K562 (cell line): ENCODE data around the gene KRTAP10-11. TPM values are rescaled to one million over a fixed set of nuclear protein-coding genes. Genes with fewer than 3 reads are reported as not detected.

Source experiments
- ATAC-seq: fragments of 200-7000 bp; cut with Tn5 transposase; 3 replicates; pipeline ENCODE4 v1.9.1; 2020; ENCODE audit warnings: moderate library complexity
- BruUV-seq: library from RNA; stranded (reverse); fragments of 400-500 nt; replicated peaks from 2 replicates; lab custom pipeline; 2021; lab: Mats Ljungman, UMichigan
- CTCF ChIA-PET: fragments of 300-600 bp; formaldehyde crosslinking; extraction: SDS; loops from one replicate; lab custom pipeline; 2021; ENCODE audit warnings: low intra/inter-chr PET ratio; lab: Yijun Ruan, JAX
- POLR2A ChIA-PET: fragments of 300-600, 350-650 bp; sonication (Branson Sonifier 250); formaldehyde crosslinking; extraction: SDS; loops from one replicate; lab custom pipeline; 2021; ENCODE audit warnings: antibody characterized with exemption, inconsistent platforms; lab: Yijun Ruan, JAX
- DNase-seq, 4 experiments: peaks; one replicate each; pipeline versions ENCODE4 v3.0.0 to v3.0.0-alpha.2; 2011 to 2018; ENCODE audit warnings: low spot score in 3 of 4, mixed read lengths in 3 of 4; ENCODE audit errors: extremely low read depth in 1 of 4
- FAIRE-seq: peaks from 2 replicates; lab custom pipeline; 2011; peaks lifted over from hg19 to GRCh38; lab: Jason Lieb, UNC
- H2AFZ ChIP-seq: 2 replicates; pipeline ENCODE4 v1.6.0; 2011; ENCODE audit warnings: low read depth, low read length, control low read depth, inconsistent platforms
- H3K27ac ChIP-seq: fragments of 200-600 bp; 3 replicates; pipeline ENCODE4 v1.8.0; 2011; ENCODE audit warnings: low read depth, mild to moderate bottlenecking, control low read depth, inconsistent platforms, low read length, moderate library complexity, mixed read lengths; ENCODE audit errors: extremely low read depth
- H3K27me3 ChIP-seq, 2 experiments: fragments of 300-600 bp in 1 of 2; 2 replicates in 1 of 2; 3 replicates in 1 of 2; pipeline versions ENCODE4 v1.6.0 to v1.8.0; 2011; ENCODE audit warnings: inconsistent platforms in 2 of 2, low read length in 2 of 2, mild to moderate bottlenecking in 1 of 2, mixed read lengths in 1 of 2, moderate library complexity in 1 of 2; ENCODE audit not compliant: control insufficient read depth in 2 of 2, insufficient read depth in 2 of 2
- H3K36me3 ChIP-seq: fragments of 300-600 bp; 3 replicates; pipeline ENCODE4 v1.8.0; 2011; ENCODE audit warnings: mild to moderate bottlenecking, low read length, inconsistent platforms; ENCODE audit not compliant: control insufficient read depth, insufficient read depth
- H3K4me1 ChIP-seq, 2 experiments: fragments of 200-600 bp in 1 of 2; replicated peaks in 1 of 2; 2 replicates in 1 of 2; 3 replicates in 1 of 2; pipeline versions ENCODE4 v1.5.1 to v1.8.0; 2011; ENCODE audit warnings: inconsistent platforms in 2 of 2, low read length in 2 of 2, mild to moderate bottlenecking in 1 of 2, mixed read lengths in 1 of 2, moderate library complexity in 1 of 2; ENCODE audit not compliant: control insufficient read depth in 2 of 2, insufficient read depth in 2 of 2
- H3K4me2 ChIP-seq: 2 replicates; pipeline ENCODE4 v1.6.1; 2011; ENCODE audit warnings: low read length, control low read depth, inconsistent platforms, mixed read lengths; ENCODE audit not compliant: insufficient read depth
- H3K4me3 ChIP-seq: fragments of 200-600 bp; sonication (generic), shearing (Covaris generic); 2 replicates; pipeline ENCODE4 v1.5.1; 2016; ENCODE audit warnings: control low read depth, inconsistent platforms
- H3K79me2 ChIP-seq: fragments of 200-600 bp; 3 replicates; pipeline ENCODE4 v1.8.0; 2011; ENCODE audit warnings: low read length, inconsistent platforms; ENCODE audit not compliant: control insufficient read depth, insufficient read depth
- H3K9ac ChIP-seq, 2 experiments: 2 replicates each; pipeline versions ENCODE4 v1.6.0 to v1.6.1; 2011; ENCODE audit warnings: low read depth in 2 of 2, low read length in 2 of 2, control low read depth in 1 of 2, inconsistent platforms in 1 of 2, mild to moderate bottlenecking in 1 of 2, mixed read lengths in 1 of 2; ENCODE audit not compliant: insufficient read depth in 1 of 2
- H3K9me1 ChIP-seq: one replicate; pipeline ENCODE4 v1.6.0; 2011; ENCODE audit warnings: inconsistent platforms, mild to moderate bottlenecking, low read length, moderate library complexity; ENCODE audit not compliant: control insufficient read depth, insufficient read depth
- H3K9me3 ChIP-seq: replicated peaks from 2 replicates; pipeline ENCODE4 v1.5.1; 2011; ENCODE audit warnings: low read depth, low read length, inconsistent platforms; ENCODE audit not compliant: control insufficient read depth, insufficient read depth
- H4K20me1 ChIP-seq: replicated peaks from 2 replicates; pipeline ENCODE4 v1.6.1; 2011; ENCODE audit warnings: low read length, inconsistent platforms, mixed read lengths; ENCODE audit not compliant: control insufficient read depth, insufficient read depth
- BMI1 ChIP-seq: fragments of 150-350 bp; IDR thresholded peaks from 2 replicates; pipeline ENCODE4 v1.6.1; 2014; ENCODE audit warnings: low read length
- CBX1 ChIP-seq: sonication (generic); IDR thresholded peaks from 2 replicates; pipeline ENCODE4 v1.6.1; 2016; ENCODE audit warnings: antibody characterized with exemption, low read depth, mild to moderate bottlenecking
- JUN ChIP-seq, 2 experiments: sonication (generic) in 1 of 2; formaldehyde crosslinking in 1 of 2; IDR thresholded peaks; 2 replicates each; pipeline versions ENCODE4 v1.6.1 to v1.8.0; 2012 to 2022; ENCODE audit warnings: borderline replicate concordance in 2 of 2, mild to moderate bottlenecking in 2 of 2, improper control_type of control experiment in 1 of 2, low read depth in 1 of 2, low read length in 1 of 2, missing genetic modification reagents in 1 of 2
- MXI1 ChIP-seq: IDR thresholded peaks from 2 replicates; pipeline ENCODE4 v1.6.1; 2011; ENCODE audit warnings: low read depth, mild to moderate bottlenecking, improper control_type of control experiment, low read length
- POLR2AphosphoS5 ChIP-seq: IDR thresholded peaks from 2 replicates; pipeline ENCODE4 v1.6.1; 2011; ENCODE audit warnings: mild to moderate bottlenecking, low read depth, low read length, moderate library complexity; ENCODE audit not compliant: control insufficient read depth, insufficient read depth
- TFAM ChIP-seq: fragments of 250-450 bp; sonication (Bioruptor Pico); conservative IDR thresholded peaks from 2 replicates; pipeline ENCODE4 v1.5.0; 2021; ENCODE audit warnings: mild to moderate bottlenecking, moderate library complexity
- YBX1 ChIP-seq: fragments of 450-650 bp; IDR thresholded peaks from 2 replicates; pipeline ENCODE4 v1.7.1; 2016; ENCODE audit warnings: mild to moderate bottlenecking
- ZNF551 ChIP-seq: fragments of 250-450 bp; sonication (Bioruptor Pico); IDR thresholded peaks from 2 replicates; pipeline ENCODE4 v1.5.0; 2021; ENCODE audit warnings: mild to moderate bottlenecking, moderate library complexity
- WGBS: fragments of 100-300 bp; shearing (Covaris generic); methylation state at CpG from one replicate; pipeline ENCODE4 v1.1.6; 2016; ENCODE audit warnings: low coverage, mixed read lengths; ENCODE audit not compliant: insufficient coverage; ENCODE audit errors: missing lambda C conversion rate; 5-methylcytosine and 5-hydroxymethylcytosine counted together
- in situ Hi-C: fragments of 300-500 bp; cut with MboI; formaldehyde crosslinking; loops from 4 replicates; pipeline ENCODE4 v1.15.0; 2018; ENCODE audit warnings: inconsistent platforms, mixed read lengths
- intact Hi-C: fragments of 100-400 bp; cut with micrococcal nuclease; formaldehyde crosslinking; loops from 2 replicates; pipeline ENCODE4 v1.14.2; 2022
- polyA plus RNA-seq, 8 experiments: library from polyadenylated mRNA; depleted of rRNA in 4 of 8; stranded (reverse) in 5 of 8; unstranded in 3 of 8; fragments of >200 nt; fragmentation: Nextera tagmentation in 2 of 8; fragmentation: Illumina TruSeq in 1 of 8; extraction: Ambion mirVana in 2 of 8; extraction: Trizol in 1 of 8; gene quantifications; 2 replicates each; pipeline versions ENCODE4 v1.2.1 to v1.2.3, GENCODE V29; 2011 to 2014; ENCODE audit warnings: inconsistent platforms in 1 of 8, missing spikeins in 1 of 8
- total RNA-seq, 7 experiments: library from RNA; depleted of rRNA in 6 of 7; stranded (reverse); fragments of >200 nt in 6 of 7; fragmentation: Illumina TruSeq in 2 of 7; extraction: Trizol in 2 of 7; gene quantifications; 2 replicates each; pipeline versions ENCODE4 v1.2.1 to v1.2.3, GENCODE V29; 2011 to 2021; ENCODE audit warnings: low replicate concordance in 1 of 7
- TF ChIP-seq, protein P1 (sequence below): fragments of 250-450 bp; sonication (Bioruptor Pico); IDR thresholded peaks from 2 replicates; pipeline ENCODE4 v1.8.0; 2022; ENCODE audit warnings: moderate library complexity, mild to moderate bottlenecking, inconsistent platforms
- TF ChIP-seq, protein P2 (sequence below): sonication (generic); formaldehyde crosslinking; IDR thresholded peaks from 2 replicates; pipeline ENCODE4 v1.8.1; 2023; ENCODE audit warnings: mild to moderate bottlenecking, missing genetic modification reagents

The KRTAP10-11 gene
- total and polyA plus RNA-seq, 9 of the 15 experiments (the other 6 are each of a cell fraction or from before 2014, with no cell fraction given), result not detected

DNA sequence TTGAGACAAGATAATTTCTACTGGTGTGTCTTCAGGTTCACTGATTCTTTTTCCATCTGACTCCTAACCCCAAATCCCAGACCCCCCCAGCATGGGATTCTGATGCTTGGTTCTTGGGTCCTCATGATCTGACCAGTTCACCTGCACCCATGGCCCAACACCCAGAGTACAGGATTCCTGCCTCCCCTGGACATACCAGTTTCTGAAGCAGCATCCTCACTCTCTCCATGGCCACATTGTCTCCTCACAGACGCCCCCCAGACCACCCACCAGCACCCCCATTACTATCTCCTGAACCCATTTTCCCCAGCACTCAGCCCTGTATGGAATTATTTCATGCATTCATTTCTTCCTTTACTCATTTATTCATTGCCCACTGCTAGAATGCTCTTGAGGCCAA is 10.7 kb downstream of the KRTAP10-11 start:
- Histone ChIP-seq H3K9ac (no peak overlapping the region), H3K27me3 (peaks cover 4 to 33% of the 10 kb centered on the region in 2 experiments; a peak in 4 of 5 replicates), H3K79me2 (no peaks in the 10 kb centered on the region), H3K4me1 (peaks cover 0 to 8% of the 10 kb centered on the region in 2 experiments; a peak in 2 of 5 replicates), H2AFZ (no peak overlapping the region), H4K20me1 (no peaks in the 10 kb centered on the region), H3K36me3 (no peaks in the 10 kb centered on the region), H3K9me1 (no peaks in the 10 kb centered on the region), H3K9me3 (no peaks in the 10 kb centered on the region), H3K27ac (no peak overlapping the region), H3K4me2 (no peak overlapping the region), H3K4me3 (no peak overlapping the region)
- POLR2A ChIA-PET, result no interaction called here
- CTCF ChIA-PET, result no interaction called here
- ATAC-seq, result no peak
- BruUV-seq, result no TSS peak
- FAIRE-seq, result no peak
- in situ Hi-C loops, result no loop called here
- DNase-seq, result no peak
- TF ChIP-seq, protein P1, sequence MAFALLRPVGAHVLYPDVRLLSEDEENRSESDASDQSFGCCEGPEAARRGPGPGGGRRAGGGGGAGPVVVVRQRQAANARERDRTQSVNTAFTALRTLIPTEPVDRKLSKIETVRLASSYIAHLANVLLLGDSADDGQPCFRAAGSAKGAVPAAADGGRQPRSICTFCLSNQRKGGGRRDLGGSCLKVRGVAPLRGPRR (CRISPR knock-in tag), result no peak
- TF ChIP-seq JUN (IDR thresholded peaks at IDR 0.05; ENCODE audit: borderline replicate concordance, low read depth, low read length) (no peak), JUN (CRISPR knock-in tag; IDR thresholded peaks at IDR 0.05; ENCODE audit: borderline replicate concordance) (no peak), TFAM (CRISPR knock-in tag) (no peak), BMI1 (no peak), ZNF551 (CRISPR knock-in tag) (no peak), YBX1 (no peak), POLR2AphosphoS5 (no peak), MXI1 (no peak), CBX1 (no peak)
- TF ChIP-seq, protein P2, sequence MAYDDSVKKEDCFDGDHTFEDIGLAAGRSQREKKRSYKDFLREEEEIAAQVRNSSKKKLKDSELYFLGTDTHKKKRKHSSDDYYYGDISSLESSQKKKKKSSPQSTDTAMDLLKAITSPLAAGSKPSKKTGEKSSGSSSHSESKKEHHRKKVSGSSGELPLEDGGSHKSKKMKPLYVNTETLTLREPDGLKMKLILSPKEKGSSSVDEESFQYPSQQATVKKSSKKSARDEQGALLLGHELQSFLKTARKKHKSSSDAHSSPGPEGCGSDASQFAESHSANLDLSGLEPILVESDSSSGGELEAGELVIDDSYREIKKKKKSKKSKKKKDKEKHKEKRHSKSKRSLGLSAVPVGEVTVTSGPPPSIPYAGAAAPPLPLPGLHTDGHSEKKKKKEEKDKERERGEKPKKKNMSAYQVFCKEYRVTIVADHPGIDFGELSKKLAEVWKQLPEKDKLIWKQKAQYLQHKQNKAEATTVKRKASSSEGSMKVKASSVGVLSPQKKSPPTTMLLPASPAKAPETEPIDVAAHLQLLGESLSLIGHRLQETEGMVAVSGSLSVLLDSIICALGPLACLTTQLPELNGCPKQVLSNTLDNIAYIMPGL (CRISPR knock-in tag), result no peak
- intact Hi-C loops, result no loop called here
- WGBS, result 0% methylated on average over 1 of the region's 1 CpG
